UCSD-AML1 (cell line): ENCODE measurements around the gene LRRN4CL.
A peak's percentile ranks its signal among the peaks of the same experiment; 100 is the strongest.
"Not testable (repeated sequence)": the region's sequence is repeated elsewhere in the genome, so short reads cannot be mapped to it uniquely, and the experiment has no call there.

ENCODE experiments used
- DNase-seq: peaks from one replicate; lab custom pipeline; 2025; ENCODE audit not compliant: unreplicated experiment; lab: John Stamatoyannopoulos, UW

LRRN4CL gene

DNA sequence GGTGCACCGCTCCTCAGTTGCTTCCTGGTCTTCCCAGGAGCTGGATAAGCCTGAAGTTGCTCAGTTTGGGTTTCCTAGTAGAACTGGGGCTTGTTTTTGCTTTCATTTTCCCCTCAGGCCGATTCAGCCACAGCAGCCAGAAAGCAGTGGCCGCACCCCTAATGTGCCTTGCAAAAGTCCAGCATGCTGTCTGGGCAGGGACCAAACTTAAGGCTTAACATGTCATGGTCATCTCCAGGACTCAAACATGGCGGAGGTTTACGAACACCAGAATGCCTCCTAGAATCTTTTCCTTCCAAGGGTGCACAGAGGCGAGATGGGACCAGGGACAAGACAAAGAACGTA is 20.6 kb upstream of the LRRN4CL start:
- DNase-seq: no peak

DNA sequence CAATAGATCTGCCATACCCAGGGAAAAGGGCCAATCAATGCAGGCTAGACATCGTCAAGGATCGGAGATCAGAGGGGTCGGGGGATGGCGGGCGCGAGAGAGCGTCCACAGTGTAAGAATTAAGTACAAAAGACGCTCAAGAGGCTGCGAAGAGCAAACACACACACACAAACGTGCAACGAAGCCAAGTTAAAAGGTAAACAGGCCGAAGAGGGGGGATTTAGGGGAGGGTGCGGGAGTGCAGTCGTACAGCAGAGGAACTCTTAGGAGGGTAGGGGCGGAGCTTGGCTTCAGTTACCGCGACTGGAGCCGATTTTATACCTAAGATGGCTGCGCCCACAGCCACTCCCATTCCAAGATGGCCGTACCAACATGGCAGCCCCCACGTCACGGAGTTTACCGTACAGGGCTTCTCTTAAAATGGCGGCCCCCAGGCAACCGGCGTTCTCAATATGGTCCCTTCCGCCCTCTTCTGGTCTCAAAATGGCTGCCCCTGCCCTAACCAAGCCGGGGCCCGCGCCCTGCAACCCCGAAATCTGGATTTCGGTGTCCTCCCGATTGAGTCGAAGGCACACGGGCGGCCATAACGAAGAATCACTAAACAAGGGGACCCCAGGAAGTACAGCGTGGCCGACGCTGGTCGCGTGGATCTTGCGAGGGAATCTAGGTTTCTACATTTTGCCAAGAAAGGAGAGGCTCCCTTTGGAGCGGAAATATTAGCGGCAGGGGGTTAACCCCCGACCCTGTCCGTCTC is 20.1 kb upstream of the LRRN4CL start:
- no peak for DNase-seq

DNA sequence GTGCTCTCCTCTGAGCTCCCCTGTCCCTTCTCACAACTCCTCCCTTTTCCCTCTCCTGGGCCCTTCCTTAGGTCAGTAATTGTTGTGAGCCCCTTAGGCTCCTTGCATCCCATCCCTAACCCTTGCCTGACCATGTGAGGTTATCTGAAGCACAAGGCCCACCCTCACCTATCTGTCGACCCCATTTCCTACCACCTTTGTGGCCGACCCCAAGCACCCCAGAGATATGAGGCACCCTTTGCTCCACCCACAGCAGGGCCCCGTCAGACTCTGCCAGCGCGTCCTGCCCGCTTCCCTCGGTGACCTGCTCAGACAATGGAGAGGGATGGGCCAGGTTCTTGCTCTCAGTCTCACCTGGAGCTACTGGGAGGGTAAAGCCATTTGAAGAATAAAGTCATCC is 19.5 kb upstream of the LRRN4CL start:
- DNase-seq: no peak

DNA sequence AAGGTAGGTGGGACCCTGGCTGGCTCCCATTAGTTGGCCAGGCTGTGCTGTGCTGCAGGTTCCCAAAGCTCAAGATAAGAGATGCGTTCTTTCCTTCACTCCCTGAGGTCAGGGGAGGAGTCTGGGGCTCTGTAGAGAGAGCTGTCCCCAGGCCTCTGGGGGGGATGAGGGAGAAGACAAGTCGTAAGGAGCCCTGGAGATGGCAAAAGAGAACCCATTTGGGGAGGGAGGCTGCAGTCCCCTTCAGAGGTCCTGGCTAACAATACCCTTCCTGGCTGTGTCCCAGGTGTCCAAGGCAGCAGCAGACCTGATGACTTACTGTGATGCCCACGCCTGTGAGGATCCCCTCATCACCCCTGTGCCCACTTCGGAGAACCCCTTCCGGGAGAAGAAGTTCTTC is 19.1 kb upstream of the LRRN4CL start:
- DNase-seq: no peak

DNA sequence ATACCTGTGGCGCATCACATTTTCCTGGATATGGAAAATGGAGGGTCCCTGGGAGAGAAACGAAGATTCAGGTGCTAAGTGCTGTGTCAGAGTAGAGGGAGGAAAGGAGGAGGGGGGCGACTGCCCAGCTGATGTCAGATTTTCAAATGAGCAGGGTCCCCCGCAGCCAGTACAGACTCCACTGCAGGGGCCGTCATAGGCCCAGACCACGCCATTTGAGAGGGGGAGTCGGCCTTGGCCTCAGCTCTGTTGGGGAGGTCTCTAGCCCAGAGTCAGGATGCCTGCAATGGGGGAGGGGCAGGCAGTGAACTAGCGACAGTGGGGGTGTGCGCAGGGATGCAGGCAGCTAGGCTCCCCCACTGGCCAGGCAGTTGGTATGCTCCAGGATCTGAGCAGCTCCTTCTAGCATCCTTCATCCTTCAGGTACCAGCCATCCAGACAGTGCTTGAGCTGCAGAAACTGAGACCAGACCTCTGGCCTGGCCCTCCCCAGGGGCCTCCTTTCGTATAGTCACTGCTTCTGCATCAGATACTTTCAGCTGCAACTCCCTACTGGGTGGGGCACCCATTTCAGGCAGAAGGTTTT is 18.0 kb upstream of the LRRN4CL start, which contains the start of the genes BSCL2 and GNG3:
Gene BSCL2, minus strand, starts transcription at position 148 of the 585 bp plus-strand sequence. CDS start 229 bp downstream, outside the sequence.
Gene GNG3, plus strand, starts transcription at position 400 of the 585 bp plus-strand sequence. CDS start 620 bp downstream, outside the sequence.
- DNase-seq: no peak

DNA sequence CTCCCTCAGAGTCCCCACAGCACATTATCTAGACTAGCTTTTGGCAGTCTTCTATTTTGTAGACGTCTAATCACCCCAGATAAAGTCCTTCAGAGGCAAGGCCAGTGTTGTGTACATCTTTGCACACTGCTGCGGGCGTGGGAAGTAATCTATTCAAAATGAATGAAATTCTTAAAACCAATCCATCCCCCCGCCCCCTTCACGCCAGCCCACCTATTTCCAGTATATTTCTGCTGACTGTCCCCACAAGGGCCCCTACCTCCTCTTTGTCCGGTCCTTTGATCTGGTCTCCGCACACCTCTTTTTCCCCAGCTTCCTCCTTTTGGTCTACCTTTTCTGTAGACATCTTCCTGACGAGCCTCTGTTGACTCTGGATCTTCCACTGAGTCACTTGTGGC is 17.5 kb upstream of the LRRN4CL start:
- DNase-seq: no peak

DNA sequence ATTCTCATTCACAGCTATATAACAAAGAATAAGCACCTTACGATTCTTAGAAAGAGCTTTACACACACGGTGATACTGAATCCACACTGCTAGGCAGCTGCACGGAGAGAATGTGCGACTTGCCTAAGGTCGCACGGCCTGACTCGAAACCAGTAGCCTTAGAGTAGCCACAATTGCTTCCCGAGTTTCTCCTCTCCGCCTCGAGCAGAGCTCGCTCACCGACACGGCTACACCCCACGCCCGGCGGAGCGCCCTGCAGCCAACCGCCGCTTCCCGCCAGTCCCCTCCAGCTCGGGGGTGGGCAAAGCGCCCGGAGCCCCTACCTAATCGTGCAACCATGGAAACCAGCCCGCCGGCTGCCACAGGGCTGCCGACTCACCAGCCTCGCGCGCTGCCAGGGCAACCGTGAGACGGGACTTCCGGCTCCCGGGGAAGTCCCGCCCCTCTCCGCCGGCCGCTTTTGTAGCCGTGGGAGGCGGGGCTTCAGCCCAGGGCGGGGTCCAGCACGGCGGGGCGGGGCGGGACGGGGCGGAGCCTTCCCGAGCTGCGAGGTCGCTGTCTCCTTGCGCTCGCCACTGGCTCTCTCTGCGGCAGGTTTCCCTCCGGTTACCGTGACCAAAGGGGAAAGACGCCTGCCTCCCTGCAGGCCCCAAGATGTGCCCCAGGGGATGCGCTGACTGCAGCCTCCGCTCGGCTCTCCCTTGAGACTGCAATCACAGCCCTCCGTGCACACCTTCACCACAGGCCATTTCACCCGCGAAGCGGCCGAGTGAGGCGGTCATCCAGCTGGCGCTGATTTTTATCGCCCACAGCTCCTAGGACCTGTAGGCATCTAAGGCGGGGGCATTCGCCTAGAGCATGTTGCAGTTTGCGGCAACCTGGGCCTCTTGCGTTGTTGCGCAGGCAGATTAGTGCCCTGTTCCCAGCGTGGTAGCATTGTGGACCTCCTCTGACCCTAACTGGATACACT is 16.8 kb upstream of the LRRN4CL start:
- DNase-seq: peak; percentile 92

DNA sequence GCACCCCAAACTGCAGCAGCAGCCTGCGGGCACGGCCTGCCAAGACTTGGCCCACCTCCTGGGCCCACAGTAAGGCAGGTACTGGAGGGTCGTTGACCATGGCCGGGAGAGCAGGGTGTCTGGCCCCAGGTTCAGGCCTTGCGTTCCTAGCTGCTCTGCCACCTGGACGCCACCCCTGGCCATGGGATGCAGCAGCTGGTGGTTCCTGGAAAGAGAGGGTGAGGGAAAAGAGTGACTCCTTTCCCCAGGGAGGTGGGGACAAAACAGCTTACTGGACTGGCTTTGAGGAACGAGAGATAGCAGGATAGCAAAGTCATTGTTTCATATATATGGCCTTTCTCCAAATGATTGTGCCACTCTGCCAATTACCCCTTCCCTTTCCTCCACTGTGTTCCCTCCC is 16.1 kb upstream of the LRRN4CL start:
- no peak for DNase-seq

DNA sequence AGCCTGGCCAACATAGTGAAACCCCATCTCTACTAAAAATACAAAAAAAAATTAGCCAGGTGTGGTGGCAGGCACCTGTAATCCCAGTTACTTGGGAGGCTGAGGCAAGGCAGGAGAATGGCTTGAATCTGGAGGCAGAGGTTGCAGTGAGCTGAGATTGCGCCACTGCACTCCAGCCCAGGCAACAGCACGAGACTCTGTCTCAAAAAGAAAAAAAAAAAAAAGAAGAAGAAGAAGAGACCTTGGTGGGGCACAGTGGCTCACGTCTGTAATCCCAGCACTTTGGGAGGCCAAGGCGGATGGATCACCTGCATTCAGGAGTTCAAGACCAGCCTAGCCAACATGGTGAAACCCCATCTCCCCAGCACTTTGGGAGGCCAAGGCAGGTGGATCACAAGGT is 14.6 kb upstream of the LRRN4CL start:
- not testable (repeated sequence) for DNase-seq

DNA sequence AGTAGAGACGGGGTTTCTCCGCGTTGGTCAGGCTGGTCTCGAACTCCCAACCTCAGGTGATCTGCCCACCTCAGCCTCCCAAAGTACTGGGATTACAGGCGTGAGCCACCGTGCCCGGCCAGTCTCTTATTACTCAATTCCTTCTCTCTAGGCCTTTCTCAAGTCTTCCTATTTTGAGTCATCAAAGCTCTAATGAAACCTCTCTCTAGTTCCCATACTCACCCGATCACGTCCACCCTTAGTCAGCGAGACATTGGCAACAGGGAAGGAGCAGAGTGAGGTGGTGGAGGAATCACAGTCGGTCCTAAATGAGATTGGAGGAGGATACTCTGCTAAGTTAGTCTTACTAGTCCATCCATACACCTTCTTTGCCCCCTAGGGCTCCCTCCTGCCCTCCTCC is 12.9 kb upstream of the LRRN4CL start:
- DNase-seq: no peak

DNA sequence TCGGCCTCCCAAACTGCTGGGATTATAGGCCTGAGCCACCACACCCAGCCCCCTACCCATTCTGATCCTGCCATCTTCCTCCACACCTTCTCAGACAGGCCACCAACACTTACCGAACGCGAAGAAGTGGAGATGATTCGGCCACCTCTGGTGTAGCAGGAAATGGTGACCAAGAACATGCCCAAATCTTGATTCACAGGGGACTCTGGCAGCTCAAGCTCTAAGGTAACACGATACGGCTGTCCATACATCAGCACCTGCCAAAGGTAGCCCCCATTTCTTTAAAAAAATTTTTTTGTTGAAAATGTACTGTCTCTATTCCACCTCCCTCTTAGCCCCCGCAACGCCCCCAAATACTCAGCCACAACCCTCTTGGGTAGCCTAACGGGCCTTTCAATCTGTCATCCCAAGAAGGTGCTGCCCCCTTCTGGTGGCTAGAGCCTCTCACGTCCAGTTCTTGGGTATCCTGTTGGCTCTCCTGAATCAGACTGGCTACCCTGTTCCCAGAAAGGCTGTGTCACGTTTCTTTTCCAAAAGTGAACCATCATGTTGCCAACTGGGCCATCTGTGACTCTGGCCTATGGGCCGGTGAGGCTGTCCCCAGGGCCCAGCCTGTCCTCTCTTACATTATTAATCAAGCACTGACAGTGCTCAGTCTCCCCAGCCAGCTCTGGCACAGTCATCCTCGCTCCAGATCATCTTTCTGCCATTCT is 5.3 kb upstream of the LRRN4CL start:
- DNase-seq: peak; percentile 48

DNA sequence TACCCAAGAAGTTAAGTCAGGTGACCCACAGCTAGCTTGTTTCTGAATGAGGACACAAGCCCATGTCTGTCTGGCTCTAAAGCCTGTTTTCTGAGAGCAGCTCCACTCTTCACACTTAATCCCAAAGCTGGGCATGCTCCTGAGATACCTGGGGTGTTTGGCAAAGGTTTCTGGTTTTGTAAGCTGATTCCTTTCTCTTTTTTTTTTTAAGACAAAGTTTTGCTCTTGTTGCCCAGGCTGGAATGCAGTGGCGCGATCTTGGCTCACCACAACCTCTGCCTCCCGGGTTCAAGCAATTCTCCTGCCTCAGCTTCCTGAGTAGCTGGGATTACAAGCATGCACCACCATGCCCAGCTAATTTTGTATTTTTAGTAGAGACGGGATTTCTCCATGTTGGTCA is 4.3 kb upstream of the LRRN4CL start:
- not testable (repeated sequence) for DNase-seq

DNA sequence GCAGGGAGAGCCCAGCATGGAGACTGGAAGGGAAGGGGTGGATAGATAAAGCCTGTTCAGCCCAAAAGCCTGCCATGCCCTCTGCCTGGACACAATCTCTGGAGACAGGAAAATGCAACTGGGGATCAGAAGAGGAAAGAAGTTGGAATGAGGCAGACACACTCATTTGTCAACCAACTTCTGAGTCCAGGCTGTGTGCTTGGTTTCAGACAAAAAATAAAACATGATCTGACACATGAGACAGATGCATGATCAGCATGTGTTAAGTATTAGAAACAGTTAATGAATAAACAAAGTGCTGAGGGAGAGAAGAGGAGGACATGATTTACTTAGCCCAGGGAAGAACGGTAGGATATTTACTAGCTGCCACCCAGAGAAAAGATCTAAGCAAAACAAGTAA is 839 bp downstream of the LRRN4CL start:
- DNase-seq: no peak

DNA sequence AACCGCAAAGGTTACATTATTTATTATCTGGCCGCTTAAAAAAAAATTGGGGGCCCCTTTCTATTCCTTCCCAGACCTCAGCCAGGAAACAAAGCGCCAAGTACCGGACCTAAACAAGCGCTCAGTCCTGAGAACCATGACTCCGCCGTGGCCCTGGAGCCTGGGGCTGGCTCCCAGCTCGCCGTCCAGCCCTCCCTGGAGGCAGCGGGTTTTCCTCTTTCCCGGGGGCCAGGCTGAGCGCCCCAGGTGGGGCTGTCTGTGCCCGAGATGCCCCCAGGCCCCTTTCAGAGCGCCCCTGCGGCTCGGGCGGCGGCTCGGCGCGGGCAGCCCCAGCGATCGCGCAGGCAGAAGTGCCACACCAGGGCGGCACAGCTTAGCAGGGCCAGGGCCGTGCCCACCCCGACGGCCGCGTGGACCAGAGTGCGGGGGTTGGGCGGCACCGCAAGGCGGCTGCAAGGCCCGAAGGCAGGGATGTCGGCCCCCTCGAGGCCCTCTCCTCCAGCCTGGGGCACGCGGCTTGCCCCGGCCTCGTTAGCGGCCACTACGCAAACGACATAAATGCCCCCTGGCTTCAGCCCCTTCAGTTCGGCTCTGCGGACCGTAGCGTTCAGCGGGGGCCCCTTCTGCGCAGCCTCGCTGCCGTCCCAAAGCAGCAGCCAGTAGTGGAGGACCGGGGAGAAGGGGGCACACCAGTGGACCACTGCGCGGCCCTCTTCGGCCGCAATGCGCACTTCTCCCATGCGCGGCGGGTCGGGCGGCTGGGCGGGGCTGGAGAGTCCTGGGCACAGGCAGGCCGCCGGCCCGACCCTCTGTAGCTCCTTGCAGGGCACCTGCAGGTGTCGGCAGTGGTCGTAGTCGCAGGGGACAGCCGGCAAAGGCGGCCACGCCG is 1.6 kb downstream of the LRRN4CL start:
- no peak for DNase-seq

DNA sequence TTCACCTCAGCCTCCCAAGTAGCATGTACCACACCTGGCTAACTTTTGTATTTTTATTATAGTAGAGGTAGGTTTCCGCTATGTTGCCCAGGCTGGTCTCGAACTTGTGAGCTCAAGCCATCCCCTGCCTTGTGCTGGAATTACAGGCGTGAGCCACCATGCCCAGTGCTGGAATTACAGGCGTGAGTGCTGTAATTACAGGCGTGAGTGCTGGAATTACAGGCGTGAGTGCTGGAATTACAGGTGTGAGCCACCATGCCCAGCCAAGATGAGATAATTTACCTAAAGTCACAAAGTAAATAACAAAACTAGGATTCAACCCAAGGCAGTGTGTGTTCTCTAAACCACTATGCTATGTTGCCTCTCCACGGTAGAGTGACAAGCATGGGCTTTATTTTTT is 6.8 kb downstream of the LRRN4CL start:
- DNase-seq: no peak

DNA sequence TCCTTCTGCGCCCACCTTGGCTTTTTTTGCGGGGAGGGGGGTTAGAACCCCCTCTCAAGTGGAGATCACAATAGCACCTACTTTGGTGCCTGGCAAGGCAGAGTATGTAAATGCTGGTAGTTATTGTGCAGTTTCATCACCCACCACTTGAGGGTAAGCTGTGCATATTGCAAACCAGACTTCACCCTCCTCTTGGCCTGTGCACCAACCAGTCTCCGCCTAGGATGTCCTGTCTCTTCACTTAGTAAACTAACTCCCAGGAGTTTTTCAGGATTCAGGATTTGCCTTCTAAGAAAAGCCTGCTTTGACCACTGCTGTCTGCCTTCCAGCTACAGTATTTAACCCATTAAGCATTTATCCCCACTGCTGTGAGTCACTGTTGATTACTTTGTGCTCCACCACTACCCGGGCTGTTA is 8.5 kb downstream of the LRRN4CL start:
- peak; percentile 37 for DNase-seq

DNA sequence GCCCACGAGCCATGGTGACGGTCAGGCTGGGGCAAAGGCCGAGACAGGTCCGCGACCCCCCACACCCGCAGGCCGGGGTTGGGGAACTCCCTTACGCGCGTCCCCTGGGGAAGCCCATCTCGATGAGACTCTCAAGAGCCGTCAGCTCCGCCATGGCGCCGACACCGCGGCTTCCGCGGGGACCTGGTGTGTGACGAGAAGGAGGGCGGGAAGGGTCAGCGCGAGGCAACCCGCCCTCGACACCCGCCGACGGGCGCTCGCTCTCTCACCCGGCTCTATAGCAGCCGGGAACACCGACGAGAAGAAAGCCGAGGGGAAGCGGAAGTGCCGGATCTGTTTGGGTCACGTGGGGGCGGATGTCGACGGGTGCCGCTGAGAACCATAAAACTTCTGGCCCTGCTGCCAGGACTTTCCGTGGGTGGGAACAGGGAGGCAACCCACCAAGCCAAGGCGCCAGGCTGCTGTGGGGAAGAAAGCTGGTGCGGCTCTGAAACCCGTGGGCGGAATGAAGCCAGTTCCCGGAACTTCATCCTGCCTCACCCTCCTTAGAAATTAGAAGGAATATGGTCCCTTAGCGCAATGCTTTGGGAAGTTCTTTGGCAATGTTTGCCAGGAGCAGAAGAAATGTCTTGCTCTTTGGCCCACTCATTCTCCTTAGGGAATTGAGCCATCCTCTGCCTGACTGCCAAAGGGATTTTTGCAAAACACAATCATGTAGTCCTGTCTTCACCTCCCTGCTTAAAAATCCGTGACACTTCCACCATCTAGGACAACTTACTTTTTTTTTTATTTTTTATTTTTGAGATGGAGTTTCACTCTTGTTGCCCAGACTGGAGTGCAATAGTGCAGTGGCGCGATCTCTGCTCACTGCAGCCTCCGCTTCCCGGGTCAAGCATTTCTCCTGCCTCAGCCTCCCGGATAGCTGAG is 10.3 kb downstream of the LRRN4CL start, which contains the start of gene UBXN1:
Gene UBXN1, minus strand, starts transcription at position 304 of the 927 bp plus-strand sequence. Its CDS starts 150 bp downstream, at position 154.
- DNase-seq: peak; percentile 83

DNA sequence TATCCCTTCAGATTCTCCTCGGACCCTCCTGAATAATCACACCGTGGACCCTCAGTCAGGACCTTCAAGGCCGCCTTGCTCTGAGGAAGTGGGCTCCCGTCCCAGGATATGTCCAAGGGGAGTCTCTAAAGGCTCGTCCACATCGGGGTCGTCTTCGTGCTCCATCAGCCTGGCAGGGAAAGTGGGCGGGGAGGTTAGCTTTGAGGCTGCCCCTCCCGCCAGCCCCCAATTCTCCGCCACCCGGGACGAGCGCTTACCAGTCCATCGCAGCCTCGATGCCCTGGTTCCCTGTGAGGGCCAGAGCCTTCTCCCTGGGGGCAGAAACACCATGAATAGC is 10.9 kb downstream of the LRRN4CL start:
- DNase-seq: no peak

DNA sequence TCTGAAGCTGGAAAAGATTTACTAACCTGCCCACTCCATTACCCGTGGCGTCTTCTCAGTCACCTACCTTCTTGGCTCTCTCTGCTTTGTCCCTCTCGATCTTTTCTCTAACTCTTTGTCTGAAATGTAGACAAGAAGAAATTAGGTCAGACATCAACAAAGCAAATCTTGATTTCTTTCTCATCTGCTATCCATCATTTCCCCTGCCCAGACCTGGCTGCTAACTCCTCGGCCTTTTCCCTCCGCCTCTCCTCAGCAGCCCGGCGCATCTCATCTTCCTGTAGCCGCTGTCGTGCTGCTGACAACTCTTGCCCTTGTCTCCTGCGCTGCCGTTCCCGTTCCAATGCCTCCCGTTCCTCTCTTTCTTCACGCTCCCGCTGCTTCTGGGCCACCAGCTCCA is 11.6 kb downstream of the LRRN4CL start:
- no peak for DNase-seq
